GM21528 (cell line): ENCODE measurements around the gene CCDC80.

ENCODE experiments used
- ATAC-seq: cut with Tn5 transposase; IDR thresholded peaks from one replicate; pipeline ENCODE4 v1.9.1; 2021; ENCODE audit warnings: mild to moderate bottlenecking, moderate library complexity; ENCODE audit not compliant: unreplicated experiment, low FRiP score

The CCDC80 gene, protein sequence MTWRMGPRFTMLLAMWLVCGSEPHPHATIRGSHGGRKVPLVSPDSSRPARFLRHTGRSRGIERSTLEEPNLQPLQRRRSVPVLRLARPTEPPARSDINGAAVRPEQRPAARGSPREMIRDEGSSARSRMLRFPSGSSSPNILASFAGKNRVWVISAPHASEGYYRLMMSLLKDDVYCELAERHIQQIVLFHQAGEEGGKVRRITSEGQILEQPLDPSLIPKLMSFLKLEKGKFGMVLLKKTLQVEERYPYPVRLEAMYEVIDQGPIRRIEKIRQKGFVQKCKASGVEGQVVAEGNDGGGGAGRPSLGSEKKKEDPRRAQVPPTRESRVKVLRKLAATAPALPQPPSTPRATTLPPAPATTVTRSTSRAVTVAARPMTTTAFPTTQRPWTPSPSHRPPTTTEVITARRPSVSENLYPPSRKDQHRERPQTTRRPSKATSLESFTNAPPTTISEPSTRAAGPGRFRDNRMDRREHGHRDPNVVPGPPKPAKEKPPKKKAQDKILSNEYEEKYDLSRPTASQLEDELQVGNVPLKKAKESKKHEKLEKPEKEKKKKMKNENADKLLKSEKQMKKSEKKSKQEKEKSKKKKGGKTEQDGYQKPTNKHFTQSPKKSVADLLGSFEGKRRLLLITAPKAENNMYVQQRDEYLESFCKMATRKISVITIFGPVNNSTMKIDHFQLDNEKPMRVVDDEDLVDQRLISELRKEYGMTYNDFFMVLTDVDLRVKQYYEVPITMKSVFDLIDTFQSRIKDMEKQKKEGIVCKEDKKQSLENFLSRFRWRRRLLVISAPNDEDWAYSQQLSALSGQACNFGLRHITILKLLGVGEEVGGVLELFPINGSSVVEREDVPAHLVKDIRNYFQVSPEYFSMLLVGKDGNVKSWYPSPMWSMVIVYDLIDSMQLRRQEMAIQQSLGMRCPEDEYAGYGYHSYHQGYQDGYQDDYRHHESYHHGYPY

DNA sequence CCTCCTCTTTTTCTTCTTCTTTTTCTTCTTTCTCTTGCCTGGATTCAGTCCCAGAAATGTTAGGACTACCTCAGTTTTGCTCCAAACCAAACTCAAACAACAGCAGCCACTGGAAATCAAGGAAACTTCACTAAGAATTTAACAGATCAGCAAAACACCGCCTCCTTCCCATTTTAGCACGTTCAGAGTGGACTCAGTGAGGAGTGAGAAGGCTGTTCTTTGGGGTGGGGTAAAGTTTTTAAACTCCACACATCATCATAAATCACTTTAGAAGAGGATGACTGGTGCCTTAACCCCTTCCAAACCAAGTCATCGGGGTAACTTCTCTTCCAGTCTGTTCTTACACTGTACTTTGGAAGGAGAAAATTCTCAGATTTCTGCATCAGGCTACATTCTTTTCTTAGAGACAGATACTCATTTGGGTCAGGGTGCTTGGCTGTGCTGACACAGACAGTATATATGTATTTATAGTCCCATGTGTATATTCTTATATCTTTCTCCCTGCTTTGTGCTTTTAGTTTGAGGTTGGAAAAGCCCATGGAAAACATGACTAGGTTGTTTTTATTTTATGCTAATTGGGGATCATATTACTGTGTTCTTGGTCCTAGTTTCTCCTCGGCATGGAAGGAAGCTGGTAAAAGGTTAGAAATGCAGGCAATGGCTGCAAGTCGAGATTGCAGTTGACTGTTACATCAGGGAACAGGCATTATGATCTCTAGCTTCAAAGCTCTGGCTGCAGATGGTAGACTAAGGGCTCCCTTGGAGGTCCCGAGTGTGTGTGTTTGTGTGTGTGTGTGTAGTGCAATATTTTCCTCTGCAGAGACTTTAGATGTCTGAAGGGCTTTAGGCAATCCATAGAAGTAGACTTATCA is at the start of gene CCDC80:
TSS of gene CCDC80 (minus strand) at position 214 of the 872 bp plus-strand sequence. CDS start 1,238 bp downstream, outside the sequence.
- no peak for ATAC-seq

DNA sequence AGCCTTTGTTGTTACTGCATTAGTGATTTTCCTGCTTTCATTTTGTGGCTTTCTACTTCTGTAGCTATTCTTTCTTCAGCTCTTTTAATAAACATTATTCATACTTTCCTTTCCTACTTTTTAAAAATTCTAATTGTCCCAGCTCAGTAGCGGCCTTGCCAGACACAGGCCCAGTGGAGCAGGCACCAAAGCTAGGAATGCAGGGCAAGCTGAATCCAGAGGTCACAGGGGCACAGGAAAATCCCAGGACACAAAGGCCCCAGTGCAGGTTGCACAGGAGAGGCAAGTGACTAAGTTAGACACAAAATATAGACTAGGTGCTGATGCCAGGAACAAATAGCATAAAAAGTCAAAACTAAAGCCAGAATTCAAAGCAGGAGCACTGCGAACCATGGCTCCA is 49.0 kb upstream of the CCDC80 start:
- no peak for ATAC-seq

DNA sequence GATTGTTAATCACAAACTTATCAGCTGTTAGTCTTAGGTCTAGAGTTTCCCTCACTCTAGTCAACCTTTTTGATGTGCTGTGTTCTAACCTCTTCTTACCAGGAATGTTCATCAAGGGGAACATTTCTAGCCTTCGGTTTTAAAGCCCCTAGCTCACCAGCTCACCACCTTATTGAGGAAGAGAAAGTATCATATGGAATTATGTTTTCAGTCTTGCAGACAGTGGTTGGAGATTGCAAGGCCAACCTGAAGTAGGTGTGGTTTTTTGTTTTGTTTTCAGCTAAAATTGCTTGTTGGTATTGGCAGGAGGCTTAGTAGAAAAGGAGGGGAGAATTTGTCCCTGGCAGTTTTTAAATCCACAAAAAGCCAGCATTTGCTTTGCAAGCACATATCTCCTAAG is 48.4 kb upstream of the CCDC80 start:
- ATAC-seq = no peak

DNA sequence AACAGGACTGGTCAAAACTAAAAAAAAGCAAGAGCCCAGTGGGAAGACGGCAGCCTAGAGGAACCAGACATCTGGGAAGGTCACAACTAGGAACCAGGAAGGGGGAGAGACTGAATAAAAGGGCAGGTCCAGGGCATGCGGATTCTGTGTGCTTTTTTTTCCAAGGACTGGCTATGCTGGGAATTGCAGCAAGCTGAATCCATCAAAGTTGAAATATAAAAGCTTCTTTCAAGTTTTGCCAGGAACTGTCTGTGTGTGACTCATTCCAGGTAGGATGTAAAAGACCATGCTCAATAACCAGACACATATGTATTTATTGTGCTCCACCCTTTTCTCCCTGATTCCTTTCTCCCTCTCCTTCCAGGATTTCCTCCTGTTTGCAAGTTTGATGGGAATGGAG is 47.9 kb upstream of the CCDC80 start:
- no peak for ATAC-seq

DNA sequence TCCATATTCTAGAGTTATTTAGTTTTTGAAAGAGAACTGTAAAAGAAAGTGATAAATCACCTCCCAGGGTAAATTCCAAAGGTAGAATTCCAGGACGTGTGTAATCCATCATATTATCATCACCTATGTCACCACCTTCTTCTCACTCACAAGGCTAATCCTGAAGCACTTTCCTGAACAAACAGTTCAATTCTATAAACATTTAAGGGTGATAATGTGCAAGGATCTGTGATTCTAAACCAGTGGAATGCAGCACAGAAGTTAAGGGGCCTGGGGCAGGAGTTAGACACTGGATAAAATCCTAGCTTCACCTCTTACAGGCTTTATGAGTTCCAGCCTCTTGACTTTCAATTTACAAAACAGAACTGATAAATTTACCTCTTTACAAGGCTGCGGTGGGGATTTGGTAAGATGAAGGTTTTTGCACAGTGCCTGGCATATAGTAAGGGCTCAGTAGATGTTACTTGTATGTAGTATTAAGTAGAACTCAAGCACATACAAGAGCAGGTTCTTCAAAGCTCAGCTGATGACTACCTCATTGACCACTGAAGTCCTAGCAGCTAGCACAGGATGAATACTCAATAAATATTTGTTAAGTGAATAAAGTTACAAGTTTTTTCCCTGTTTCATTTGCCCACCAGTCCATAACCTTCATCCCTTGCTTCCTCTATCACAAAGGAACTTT is 47.3 kb upstream of the CCDC80 start:
- ATAC-seq = no peak

DNA sequence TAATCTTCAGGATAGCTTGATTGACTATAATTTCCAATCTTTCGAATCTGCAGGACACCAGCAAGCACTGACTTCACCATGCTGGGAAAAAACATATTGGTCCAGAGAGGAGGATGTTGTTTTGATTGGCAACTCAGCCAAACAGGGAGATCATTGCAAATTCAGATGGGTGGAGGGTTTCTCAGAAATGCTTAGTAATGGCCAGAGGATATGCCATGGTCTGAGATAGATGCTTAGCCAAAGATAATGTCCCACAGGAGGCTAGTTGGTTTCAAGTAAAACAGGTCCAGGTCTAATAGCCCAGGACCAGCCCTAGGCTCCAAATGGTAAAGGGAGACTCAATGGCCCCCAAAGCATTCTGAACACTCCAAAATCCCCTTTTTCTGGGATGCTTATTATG is 46.7 kb upstream of the CCDC80 start:
- ATAC-seq = no peak

DNA sequence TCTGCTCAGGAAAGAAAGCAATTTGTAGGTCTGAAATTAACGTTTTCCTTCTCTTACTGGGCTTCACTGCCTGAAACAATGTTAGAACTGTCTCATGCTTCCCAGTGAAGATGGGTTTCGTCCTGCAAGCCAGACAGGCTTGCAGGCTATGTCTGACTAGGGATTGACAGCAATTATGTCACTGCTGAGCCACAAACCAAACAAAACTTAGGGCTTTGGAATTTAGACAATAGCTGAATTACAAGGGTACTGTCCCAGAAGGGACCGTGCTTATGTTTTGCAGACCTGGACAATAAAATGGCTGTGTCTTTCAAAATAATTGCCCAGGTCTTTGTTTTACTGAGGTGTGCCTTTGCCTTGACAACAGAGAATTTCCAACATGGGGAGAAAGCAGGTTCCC is 46.3 kb upstream of the CCDC80 start:
- ATAC-seq = no peak

DNA sequence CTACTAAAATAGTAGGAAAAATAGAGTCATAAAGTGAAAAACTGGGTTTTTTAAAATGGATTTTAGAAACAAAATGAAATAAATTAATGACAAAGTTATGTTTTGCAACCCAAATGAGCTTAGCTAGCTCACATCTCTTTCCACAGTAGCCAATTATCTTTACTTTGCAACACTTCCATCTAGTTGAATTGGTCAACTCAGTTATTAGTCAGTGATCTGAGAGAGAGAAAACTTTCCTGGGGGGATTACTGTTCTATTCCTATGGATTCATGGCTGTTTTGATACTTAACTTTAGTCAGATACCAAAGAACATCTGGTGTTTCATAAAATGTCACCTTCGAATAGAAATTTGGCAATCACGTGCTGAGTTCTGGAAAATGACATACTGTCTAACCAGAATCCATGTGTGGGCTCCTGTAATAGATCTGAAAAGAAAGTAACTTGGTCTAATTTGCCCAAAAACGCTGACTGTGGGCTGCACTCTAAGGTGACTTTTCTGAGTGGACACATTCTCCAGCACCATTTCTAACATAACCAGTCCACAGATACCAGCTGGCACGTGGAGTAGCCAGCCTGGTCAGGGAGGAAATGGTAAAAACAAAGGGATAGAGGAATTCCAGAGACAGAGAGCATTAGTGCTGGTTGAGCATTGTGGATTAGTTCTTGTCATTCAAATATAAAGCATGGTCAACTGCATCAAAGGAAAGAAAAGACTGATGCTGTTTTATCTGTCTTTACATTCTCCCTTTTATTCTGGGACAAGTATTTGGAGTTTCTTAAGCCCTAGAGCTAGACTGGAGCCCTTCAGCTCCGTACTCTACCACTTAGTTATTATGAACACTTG is 45.2 kb upstream of the CCDC80 start:
- no peak for ATAC-seq

DNA sequence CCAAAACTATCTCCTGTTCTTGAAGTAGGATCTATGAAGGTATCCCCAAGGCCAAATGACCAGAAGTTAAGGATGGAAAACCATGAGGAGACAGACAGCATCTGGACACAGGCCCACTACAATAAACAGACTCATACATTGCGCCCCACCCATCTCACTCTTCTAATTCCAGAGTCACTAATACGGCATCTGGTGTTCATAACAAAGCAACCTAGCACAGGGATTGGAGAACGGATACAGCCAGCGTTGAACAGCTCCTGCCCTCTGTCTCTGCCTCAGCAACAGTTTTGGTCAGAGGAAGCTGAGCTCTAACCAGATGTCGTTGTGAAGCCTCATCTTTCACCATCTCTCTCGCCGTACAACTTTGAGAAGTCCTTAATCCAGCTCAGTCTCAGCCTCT is 44.5 kb upstream of the CCDC80 start:
- ATAC-seq = no peak

DNA sequence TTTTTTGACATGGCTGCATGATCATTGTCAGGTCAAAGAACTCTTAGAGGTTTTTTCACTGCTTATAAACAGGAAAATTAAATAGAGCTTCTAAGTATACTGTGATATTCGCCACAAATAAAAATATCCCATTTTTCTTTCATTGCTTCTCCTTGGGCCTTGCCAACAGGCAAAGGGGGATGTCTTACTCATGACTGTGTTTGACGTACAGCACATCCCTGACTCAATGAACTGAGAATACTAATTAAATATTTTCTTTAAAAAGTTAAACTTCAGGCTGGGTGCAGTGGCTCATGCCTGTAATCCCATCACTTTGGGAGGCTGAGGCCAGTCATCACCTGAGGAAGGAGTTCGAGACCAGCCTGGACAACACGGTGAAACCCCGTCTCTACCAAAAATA is 41.4 kb upstream of the CCDC80 start:
- ATAC-seq = no peak

DNA sequence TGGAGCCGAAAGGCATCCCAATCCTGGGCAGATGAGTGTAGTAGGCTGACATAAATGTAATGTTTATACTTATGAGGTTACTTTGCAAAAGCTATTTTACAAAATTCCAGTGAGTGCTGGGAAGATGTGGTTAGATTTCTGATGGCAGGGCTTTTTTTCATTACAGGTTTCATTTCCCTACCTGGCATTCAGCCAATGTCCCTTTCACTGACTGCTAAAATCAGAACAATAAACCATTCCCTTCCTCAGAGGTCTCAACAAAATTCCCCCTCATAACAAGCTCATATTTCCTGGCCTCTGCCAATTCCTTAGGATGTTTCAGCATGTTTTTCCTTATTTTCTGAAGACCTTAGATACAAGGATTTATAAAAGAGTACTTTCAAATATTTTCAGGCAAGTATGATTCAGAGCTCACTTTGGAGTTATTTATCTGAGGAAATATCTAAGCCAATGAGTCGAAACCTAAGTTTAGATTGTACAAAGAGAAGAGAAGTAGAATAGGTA is 40.9 kb upstream of the CCDC80 start:
- ATAC-seq = no peak

DNA sequence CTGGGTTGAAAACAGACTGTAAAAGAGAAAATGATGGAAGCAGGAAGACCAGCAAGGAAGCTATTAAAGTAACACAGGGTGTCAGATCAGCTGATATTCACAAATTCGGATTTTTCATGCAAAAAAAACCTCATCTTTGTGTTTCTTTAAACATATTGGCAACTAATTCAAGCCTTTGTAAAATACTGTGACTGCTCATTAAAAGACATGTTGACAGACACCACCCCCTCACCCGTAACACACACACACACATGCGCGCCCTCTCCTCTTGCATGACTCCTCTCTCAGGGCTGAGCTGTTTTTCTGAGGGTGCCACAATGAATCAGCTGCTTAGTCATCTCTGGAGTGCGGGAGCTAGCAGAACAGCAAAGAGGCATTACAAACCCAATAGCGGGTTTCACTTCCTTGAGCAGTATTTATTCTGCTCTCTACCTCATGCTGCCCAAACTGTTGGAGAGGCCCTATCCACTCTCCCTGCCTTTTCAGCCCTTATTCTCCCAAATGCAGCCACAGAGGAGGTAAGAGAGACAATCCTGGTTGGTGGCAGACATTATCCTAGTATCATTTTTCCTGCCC is 35.8 kb upstream of the CCDC80 start:
- ATAC-seq = peak; percentile 98

DNA sequence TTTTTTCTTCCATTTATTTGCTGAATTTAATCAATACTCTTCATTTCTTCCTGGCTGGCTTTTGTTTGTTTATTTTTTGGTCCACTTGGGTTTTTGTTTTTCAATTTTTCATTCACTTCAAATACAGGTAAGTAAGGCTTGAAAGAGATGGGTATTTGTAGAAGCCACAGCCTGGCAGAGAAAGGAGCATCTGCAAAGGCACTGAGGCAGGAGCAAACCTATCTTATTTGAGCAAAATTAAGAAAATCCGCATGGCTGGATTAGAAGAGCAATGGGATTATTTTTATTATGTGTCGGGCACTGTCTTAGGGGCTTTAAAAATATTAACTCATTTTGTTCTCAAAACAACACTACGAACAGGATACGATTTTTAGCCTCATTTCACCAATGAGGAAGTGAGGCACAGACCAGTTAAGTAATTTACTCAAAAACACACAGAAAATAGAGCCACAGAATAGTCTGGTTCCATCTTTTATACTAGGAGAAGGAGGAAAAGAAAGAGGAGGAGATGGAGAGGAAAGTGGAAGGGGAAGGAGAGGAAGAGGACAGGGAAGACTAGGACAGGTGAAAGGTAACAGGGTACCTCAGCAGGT is 35.1 kb upstream of the CCDC80 start:
- no peak for ATAC-seq

DNA sequence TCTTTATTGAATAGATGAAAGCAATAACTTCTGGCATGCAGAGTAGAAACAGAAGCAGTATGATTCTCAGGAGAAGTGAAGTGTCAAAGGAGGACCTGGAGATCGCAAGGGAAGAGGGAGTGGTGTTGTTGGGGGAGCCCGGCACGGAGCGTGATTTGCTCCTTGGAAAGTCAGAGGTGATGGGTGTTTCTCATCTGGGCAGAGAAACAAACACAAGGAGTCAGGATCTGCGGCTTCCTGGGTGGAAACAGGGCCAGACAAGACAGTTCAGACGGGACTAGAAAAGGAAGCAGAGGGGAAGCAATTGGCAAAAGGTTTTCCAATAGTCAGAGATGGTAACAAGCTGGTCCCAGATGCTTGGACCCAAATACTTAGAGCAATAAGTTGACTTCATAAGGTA is 34.4 kb upstream of the CCDC80 start:
- no peak for ATAC-seq

DNA sequence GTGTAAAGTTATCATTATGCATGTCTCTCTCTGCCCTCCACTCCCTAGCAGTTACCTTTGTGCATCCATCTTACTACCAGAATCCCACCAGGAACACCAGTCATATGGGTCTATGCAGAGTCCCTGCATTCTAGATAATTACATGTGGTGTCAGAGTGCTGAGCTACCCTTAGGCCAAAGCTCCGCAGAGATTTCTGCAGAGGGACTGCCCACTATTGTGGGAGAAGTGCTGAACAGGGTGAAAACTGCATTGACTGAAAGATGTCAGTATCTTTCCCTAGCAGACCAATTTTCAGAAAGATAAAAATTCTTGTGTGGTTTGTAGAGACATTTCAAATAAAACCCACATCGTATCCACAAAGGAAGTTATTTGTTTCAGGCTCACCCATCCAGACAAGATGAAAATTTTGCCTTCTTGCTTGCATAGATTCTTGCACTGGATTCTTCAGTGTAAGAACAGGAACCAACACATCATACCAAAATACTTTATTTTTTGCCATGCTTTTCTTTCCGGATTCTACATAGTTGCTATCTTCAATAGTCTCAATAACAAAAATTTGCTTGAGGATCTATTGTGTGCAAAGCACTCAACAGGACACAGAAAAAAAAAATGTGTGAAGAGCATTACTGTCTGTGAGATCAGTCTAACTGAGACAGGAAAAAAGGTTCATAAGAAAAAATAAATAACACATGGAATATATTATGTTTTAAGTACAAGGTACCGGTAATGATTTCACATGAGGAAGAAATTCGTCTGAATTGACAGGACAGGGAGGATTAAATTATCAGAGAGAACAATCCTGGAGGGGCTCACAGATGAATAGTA is 32.0 kb upstream of the CCDC80 start:
- ATAC-seq = no peak

DNA sequence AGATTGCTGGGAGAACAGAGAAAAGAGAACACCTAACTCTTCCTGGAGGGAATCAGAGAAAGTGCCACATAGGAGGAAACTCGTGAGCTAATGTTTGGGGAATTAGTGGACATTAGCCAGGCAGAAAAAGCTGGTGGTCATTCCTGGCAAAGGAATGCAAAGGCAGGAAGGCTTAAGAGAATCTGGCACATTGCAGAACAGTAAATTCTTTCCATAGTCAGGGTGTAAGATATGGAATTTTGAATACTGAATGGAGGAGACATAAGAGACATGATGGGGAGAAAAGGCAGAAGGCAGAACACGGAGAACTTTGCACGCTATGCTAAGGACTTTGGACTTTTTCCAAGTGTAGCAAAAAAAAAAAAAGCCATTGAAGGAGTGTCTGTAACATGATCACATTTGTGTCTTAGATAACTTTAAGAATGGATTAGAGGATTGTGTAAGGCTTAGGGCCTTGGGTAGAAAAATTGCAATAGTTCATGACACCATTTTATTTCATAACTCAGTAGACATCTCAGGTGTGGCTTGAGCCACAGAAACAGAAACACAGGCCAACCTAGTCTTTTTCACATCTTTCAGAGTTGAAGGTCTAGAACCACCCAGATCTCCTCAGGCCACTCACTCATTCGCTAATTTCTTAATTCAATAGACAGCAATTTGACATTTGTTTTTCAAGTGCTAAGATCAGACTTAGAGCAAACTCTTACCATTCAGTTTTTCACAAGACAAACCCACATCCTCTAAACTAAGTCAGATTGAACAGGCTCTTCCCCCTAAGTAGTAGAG is 31.2 kb upstream of the CCDC80 start:
- no peak for ATAC-seq

DNA sequence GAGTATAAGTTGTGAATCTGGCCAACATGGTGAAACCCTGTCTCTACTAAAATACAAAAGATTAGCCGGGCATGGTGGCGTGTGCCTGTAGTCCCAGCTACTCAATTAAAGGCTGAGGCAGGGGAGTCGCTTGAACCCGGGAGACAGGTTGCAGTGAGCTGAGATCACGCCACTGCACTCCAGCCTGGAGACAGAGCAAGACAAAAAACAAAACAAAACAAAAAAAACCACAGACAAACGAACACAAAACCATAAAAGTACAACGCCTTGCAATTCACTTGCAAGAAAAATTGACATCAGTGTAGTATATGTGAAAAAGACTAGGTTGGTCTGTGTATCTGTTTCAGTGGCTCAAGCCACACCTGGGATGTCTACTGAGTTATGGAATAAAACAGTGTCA is 29.9 kb upstream of the CCDC80 start:
- ATAC-seq = no peak
